ENCODE measurements around the gene SMOC2. TPM values are rescaled to one million over a fixed set of nuclear protein-coding genes. Genes with fewer than 3 reads are reported as not detected.

The SMOC2 gene
- total RNA-seq, 1 experiment from 2014 or later = 2.1 TPM

GRCh38 chr6:168675375-168675774 is 234.4 kb downstream of the SMOC2 start:
- no peak for TF ChIP-seq CTCF (conservative IDR thresholded peaks at IDR 0.05)
- H3K79me2 ChIP-seq (ENCODE audit: insufficient read depth, low read length) = no peaks in the 10 kb centered on the region
- H2BK20ac ChIP-seq (ENCODE audit: low read depth, low read length, poor library complexity, severe bottlenecking) = no peak overlapping the region
- WGBS (ENCODE audit: extremely low coverage, insufficient read length, low lambda C conversion rate) = no CpG with 5 or more reads among the region's 11 CpGs
- DNase-seq = no peak
- peaks cover 3% of the 10 kb centered on the region; the same call in 1 of the 2 replicates for H3K4me1 ChIP-seq (ENCODE audit: insufficient read depth, low read length)
- no peak overlapping the region for H3K4me2 ChIP-seq (ENCODE audit: insufficient read depth, insufficient read length, low read length)
- no peaks in the 10 kb centered on the region for H3K27me3 ChIP-seq (ENCODE audit: insufficient read depth, low read length)
- H3T11ph ChIP-seq (ENCODE audit: low read length) = no peak overlapping the region
- H3K27me3 Mint-ChIP-seq (ENCODE audit: low read depth) = no peaks in the 10 kb centered on the region; the same call in 1 of the 2 replicates
- peaks cover 0 to 2% of the 10 kb centered on the region in 2 experiments; a peak in 1 of 5 replicates for H3K9me3 Mint-ChIP-seq
- H3K4me3 Mint-ChIP-seq = no peak overlapping the region
- H3K23ac ChIP-seq (ENCODE audit: insufficient read length, low read depth, low read length) = no peak overlapping the region
- H3K9ac ChIP-seq (ENCODE audit: extremely low read depth, insufficient read length, low read length) = no peak overlapping the region
- H4K8ac ChIP-seq (replicated peaks; ENCODE audit: insufficient read length, low read depth, low read length) = no peak overlapping the region
- no peak overlapping the region for H3K18ac ChIP-seq (ENCODE audit: insufficient read length, low read depth, low read length)
- no peak overlapping the region for H4K91ac ChIP-seq (ENCODE audit: insufficient read length, low read depth, low read length)
- no peak overlapping the region for H3K27ac Mint-ChIP-seq
- no peaks in the 10 kb centered on the region for H3K79me1 ChIP-seq (ENCODE audit: insufficient read depth, low read depth, low read length, poor library complexity, severe bottlenecking)
- H2AK5ac ChIP-seq (ENCODE audit: insufficient read length, low read length) = no peak overlapping the region
- no peak overlapping the region for H3K14ac ChIP-seq (ENCODE audit: insufficient read depth, low read length)
- H3K23me2 ChIP-seq (ENCODE audit: insufficient read length, low read depth, low read length, poor library complexity, severe bottlenecking) = no peaks in the 10 kb centered on the region
- no peak overlapping the region for H2BK12ac ChIP-seq (ENCODE audit: insufficient read length, low read depth, low read length)
- H3K56ac ChIP-seq (ENCODE audit: insufficient read length, low read depth, low read length) = no peak overlapping the region
- no peaks in the 10 kb centered on the region; a peak in 1 of 7 replicates for H3K36me3 Mint-ChIP-seq (ENCODE audit: insufficient read depth in 1 of 3, low read depth in 3 of 3)
- H2BK5ac ChIP-seq (ENCODE audit: insufficient read length, low read length) = no peak overlapping the region
- H3K9me3 ChIP-seq (ENCODE audit: control insufficient read depth, low read depth, low read length) = no peaks in the 10 kb centered on the region
- H4K20me1 ChIP-seq (ENCODE audit: control insufficient read depth, insufficient read depth, insufficient read length) = no peaks in the 10 kb centered on the region
- H2BK15ac ChIP-seq (ENCODE audit: low read depth, low read length) = no peak overlapping the region
- H3K4ac ChIP-seq (ENCODE audit: low read depth, low read length) = no peak overlapping the region
- H4K5ac ChIP-seq (ENCODE audit: insufficient read length, low read depth, low read length) = no peak overlapping the region
- H2AFZ ChIP-seq (ENCODE audit: low read length) = no peak overlapping the region
- no peak overlapping the region for H3K27ac ChIP-seq (ENCODE audit: insufficient read length, low read depth, low read length)
- H3K4me1 Mint-ChIP-seq = peaks cover 18 to 20% of the 10 kb centered on the region in 2 experiments
- no peak overlapping the region for H2BK120ac ChIP-seq (ENCODE audit: low read depth, low read length, poor library complexity, severe bottlenecking)
